NB4 (cell line): ENCODE measurements around the gene UXS1.

ENCODE experiments used
- DNase-seq: peaks from one replicate; pipeline ENCODE4 v3.0.0; 2010; ENCODE audit warnings: low read depth
- H3K4me3 ChIP-seq: one replicate; pipeline ENCODE4 v1.5.1; 2011; ENCODE audit warnings: mild to moderate bottlenecking, low read depth, low read length, moderate library complexity
- CTCF ChIP-seq: IDR thresholded peaks from one replicate; pipeline ENCODE4 v1.5.1; 2012; ENCODE audit warnings: low read depth, low read length
- MAX ChIP-seq: IDR thresholded peaks from 2 replicates; pipeline ENCODE4 v1.6.1; 2011; ENCODE audit warnings: low read depth, low read length
- MYC ChIP-seq: IDR thresholded peaks from 2 replicates; pipeline ENCODE4 v1.6.1; 2011; ENCODE audit warnings: low read depth, low read length
- POLR2A ChIP-seq: IDR thresholded peaks from 2 replicates; pipeline ENCODE4 v1.6.1; 2011; ENCODE audit warnings: mild to moderate bottlenecking; ENCODE audit not compliant: insufficient read length; ENCODE audit errors: extremely low read depth

UXS1 gene

GRCh38 chr2:106044859-106045258, 149.2 kb downstream of the UXS1 start:
- no peak overlapping the region for H3K4me3 ChIP-seq
- DNase-seq, result no peak
- TF ChIP-seq CTCF (no peak), POLR2A (no peak), MYC (no peak), MAX (no peak)

- no peak overlapping the region for H3K4me3 ChIP-seq
- TF ChIP-seq CTCF (no peak), MYC (no peak), MAX (no peak), POLR2A (no peak)
- DNase-seq, result no peak
These were observed 150.1 kb downstream of the UXS1 start for GRCh38 chr2:106044021-106044420.
